GM19455 (cell line): ENCODE measurements around the gene ZNF440.
"Not testable (repeated sequence)": the region's sequence is repeated elsewhere in the genome, so short reads cannot be mapped to it uniquely, and the experiment has no call there.

ENCODE experiments used
- ATAC-seq: cut with Tn5 transposase; IDR thresholded peaks from one replicate; pipeline ENCODE4 v1.9.1; 2021; ENCODE audit not compliant: unreplicated experiment

ZNF440 gene

GRCh38 chr19:11828957-11829876 is 15.1 kb downstream of the ZNF440 start:
- ATAC-seq, result not testable (repeated sequence)

- ATAC-seq, result no peak
Observed at GRCh38 chr19:11832253-11832912, 18.3 kb downstream of the ZNF440 start.

GRCh38 chr19:11833541-11833940 is 19.5 kb downstream of the ZNF440 start:
- ATAC-seq, result no peak

- not testable (repeated sequence) for ATAC-seq
Observed at GRCh38 chr19:11835626-11836066, 21.6 kb downstream of the ZNF440 start.

GRCh38 chr19:11843722-11844121 is 29.6 kb downstream of the ZNF440 start:
- ATAC-seq, result no peak

- ATAC-seq, result not testable (repeated sequence)
Observed at GRCh38 chr19:11847615-11848014, 33.5 kb downstream of the ZNF440 start.

- no peak for ATAC-seq
Observed at GRCh38 chr19:11848200-11848593, 34.1 kb downstream of the ZNF440 start.

GRCh38 chr19:11848594-11849469 is 34.8 kb downstream of the ZNF440 start, which contains the start of gene ZNF439:
ZNF439 (plus strand) TSS chr19:11848726; CDS start chr19:11848868, 142 bp downstream.
- peak; percentile 63 for ATAC-seq

- not testable (repeated sequence) for ATAC-seq
Observed at GRCh38 chr19:11850289-11850688, 36.2 kb downstream of the ZNF440 start.

- no peak for ATAC-seq
Observed at GRCh38 chr19:11853358-11853757, 39.3 kb downstream of the ZNF440 start.

- ATAC-seq, result no peak
Observed at GRCh38 chr19:11856596-11857250, 42.6 kb downstream of the ZNF440 start.

GRCh38 chr19:11860721-11861120 is 46.6 kb downstream of the ZNF440 start:
- no peak for ATAC-seq

GRCh38 chr19:11861301-11861700 is 47.2 kb downstream of the ZNF440 start:
- no peak for ATAC-seq

GRCh38 chr19:11867766-11868165 is 53.7 kb downstream of the ZNF440 start:
- not testable (repeated sequence) for ATAC-seq

- ATAC-seq, result no peak
Observed at GRCh38 chr19:11868188-11868587, 54.1 kb downstream of the ZNF440 start.

GRCh38 chr19:11872624-11873023 is 58.6 kb downstream of the ZNF440 start:
- ATAC-seq, result no peak

GRCh38 chr19:11873762-11874161 is 59.7 kb downstream of the ZNF440 start:
- ATAC-seq, result no peak

GRCh38 chr19:11879687-11880266 is 65.7 kb downstream of the ZNF440 start:
- not testable (repeated sequence) for ATAC-seq

- no peak for ATAC-seq
Observed at GRCh38 chr19:11880598-11880997, 66.5 kb downstream of the ZNF440 start.
